A549 (cell line): ENCODE results near the gene NQO2. TPM values are rescaled to one million over a fixed set of nuclear protein-coding genes. Genes with fewer than 3 reads are reported as not detected.
"Not testable (repeated sequence)": the region's sequence is repeated elsewhere in the genome, so short reads cannot be mapped to it uniquely, and the experiment has no call there.

ENCODE experiments used
- ATAC-seq, 2 experiments: fragments of 200-7000 bp in 1 of 2; fragments of >200 bp in 1 of 2; cut with Nextera tagmentation in 1 of 2; cut with Tn5 transposase in 1 of 2; 3 replicates each; pipeline versions ENCODE4 v1.8.0 to v1.9.1; 2018 to 2020; ENCODE audit warnings: mild to moderate bottlenecking in 1 of 2, moderate library complexity in 1 of 2
- CTCF ChIA-PET: fragments of 300-600 bp; sonication (Branson Sonifier 250); formaldehyde crosslinking; extraction: SDS; loops from one replicate; lab custom pipeline; 2021; ENCODE audit warnings: antibody characterized with exemption, inconsistent platforms; lab: Yijun Ruan, JAX
- POLR2A ChIA-PET: fragments of 350-600 bp; formaldehyde crosslinking; extraction: SDS; loops from one replicate; lab custom pipeline; 2021; ENCODE audit warnings: antibody characterized with exemption, inconsistent platforms; lab: Yijun Ruan, JAX
- DNase-seq, 2 experiments: peaks; one replicate each; pipeline versions ENCODE4 v3.0.0 to v3.0.0-alpha.2; 2011 to 2016; ENCODE audit warnings: low read depth in 1 of 2, low spot score in 1 of 2
- FAIRE-seq: peaks from 2 replicates; lab custom pipeline; 2011; peaks lifted over from hg19 to GRCh38; lab: Jason Lieb, UNC
- H3K27ac ChIP-seq, 2 experiments: fragments of >200 bp; sonication (Bioruptor Twin); formaldehyde crosslinking; 3 replicates each; pipeline ENCODE4 v1.5.1; 2016 to 2017
- H3K4me1 ChIP-seq: fragments of >200 bp; sonication (Bioruptor Twin); formaldehyde crosslinking; 3 replicates; pipeline ENCODE4 v1.6.1; 2016
- H3K4me2 ChIP-seq: fragments of >200 bp; sonication (Bioruptor Twin); formaldehyde crosslinking; 3 replicates; pipeline ENCODE4 v1.6.1; 2016
- H3K4me3 ChIP-seq: fragments of >200 bp; sonication (Bioruptor Twin); formaldehyde crosslinking; 3 replicates; pipeline ENCODE4 v1.5.1; 2016
- H3K9me3 ChIP-seq: fragments of >200 bp; sonication (Bioruptor Twin); formaldehyde crosslinking; 3 replicates; pipeline ENCODE4 v1.6.1; 2016
- BCL3 ChIP-seq: fragments of >200 bp; sonication (Bioruptor Twin); formaldehyde crosslinking; IDR thresholded peaks from 3 replicates; pipeline ENCODE4 v1.6.1; 2016
- CHD2 ChIP-seq: fragments of 150-350 bp; IDR thresholded peaks from 2 replicates; pipeline ENCODE4 v1.6.1; 2014; ENCODE audit warnings: low read length; ENCODE audit not compliant: partially characterized antibody
- CTCF ChIP-seq: fragments of >200 bp; sonication (Bioruptor Twin); formaldehyde crosslinking; IDR thresholded peaks from 3 replicates; pipeline ENCODE4 v1.5.1; 2016
- ELK1 ChIP-seq: fragments of 150-350 bp; IDR thresholded peaks from 2 replicates; pipeline ENCODE4 v1.6.1; 2014; ENCODE audit warnings: low read depth, mild to moderate bottlenecking, low read length
- EP300 ChIP-seq, 2 experiments: fragments of >200 bp; sonication (Bioruptor Twin); formaldehyde crosslinking; IDR thresholded peaks; 2 replicates in 1 of 2; 3 replicates in 1 of 2; pipeline ENCODE4 v1.6.1; 2016 to 2017
- FOSB ChIP-seq: fragments of 250-450 bp; sonication (Bioruptor Pico); IDR thresholded peaks from 2 replicates; pipeline ENCODE4 v1.5.0; 2020; ENCODE audit warnings: mild to moderate bottlenecking, moderate library complexity
- HES2 ChIP-seq: fragments of >200 bp; sonication (Bioruptor Twin); formaldehyde crosslinking; IDR thresholded peaks from 2 replicates; pipeline ENCODE4 v1.6.1; 2016
- HEYL ChIP-seq: fragments of 250-450 bp; sonication (Bioruptor Pico); IDR thresholded peaks from 2 replicates; pipeline ENCODE4 v1.8.0; 2021; ENCODE audit warnings: mild to moderate bottlenecking, moderate library complexity
- HMGXB4 ChIP-seq: fragments of 250-450 bp; sonication (Bioruptor Pico); IDR thresholded peaks from 2 replicates; pipeline ENCODE4 v1.5.0; 2021; ENCODE audit warnings: mild to moderate bottlenecking, moderate library complexity, borderline replicate concordance
- HOXA7 ChIP-seq: fragments of 250-450 bp; sonication (Bioruptor Pico); IDR thresholded peaks from 2 replicates; pipeline ENCODE4 v1.5.0; 2020; ENCODE audit warnings: mild to moderate bottlenecking, moderate library complexity
- HOXB5 ChIP-seq: fragments of 250-450 bp; sonication (Bioruptor Pico); IDR thresholded peaks from 2 replicates; pipeline ENCODE4 v1.5.0; 2020; ENCODE audit warnings: mild to moderate bottlenecking, moderate library complexity
- MAX ChIP-seq: IDR thresholded peaks from 2 replicates; pipeline ENCODE4 v1.6.1; 2012
- NR3C1 ChIP-seq: fragments of >200 bp; sonication (Bioruptor Twin); formaldehyde crosslinking; IDR thresholded peaks from 3 replicates; pipeline ENCODE4 v1.6.1; 2017
- POLR2A ChIP-seq: IDR thresholded peaks from 2 replicates; pipeline ENCODE4 v1.6.1; 2012; ENCODE audit warnings: mild to moderate bottlenecking, low read length
- RAD21 ChIP-seq, 2 experiments: fragments of >200 bp in 1 of 2; sonication (Bioruptor Twin) in 1 of 2; formaldehyde crosslinking in 1 of 2; IDR thresholded peaks in 1 of 2; conservative IDR thresholded peaks in 1 of 2; 2 replicates in 1 of 2; 3 replicates in 1 of 2; pipeline ENCODE4 v1.6.1; 2012 to 2018; ENCODE audit warnings: inconsistent platforms in 1 of 2
- ZFP36 ChIP-seq: fragments of 450-650 bp; IDR thresholded peaks from 2 replicates; pipeline ENCODE4 v1.6.1; 2014; ENCODE audit warnings: borderline replicate concordance; ENCODE audit not compliant: partially characterized antibody
- WGBS: methylation state at CpG from one replicate; pipeline ENCODE4 v1.1.6; 2017; ENCODE audit errors: missing lambda C conversion rate; 5-methylcytosine and 5-hydroxymethylcytosine counted together
- polyA plus RNA-seq, 4 experiments: library from polyadenylated mRNA; depleted of rRNA in 3 of 4; stranded (reverse); fragments of >200 nt; fragmentation: RNase III in 1 of 4; extraction: RNeasy Plus Mini Kit Qiagen cat#74134 plus additional on column Dnase treatment in 1 of 4; gene quantifications; 2 replicates in 3 of 4; 3 replicates in 1 of 4; pipeline ENCODE4 v1.2.3, GENCODE V29; 2011 to 2017

The NQO2 gene
- polyA plus RNA-seq, 2 of the 4 experiments (the other 2 are of a cell fraction), result 67.2 to 86.5 TPM

GRCh38 chr6:3019749-3020320, 20.1 kb downstream of the NQO2 start:
- no peak overlapping the region for H3K4me3 ChIP-seq
- H3K27ac ChIP-seq, result no peak overlapping the region
- no peak for DNase-seq
- ATAC-seq, result no peak
- no peaks in the 10 kb centered on the region for H3K9me3 ChIP-seq
- CTCF ChIA-PET, result interaction anchor here (0.6 kb wide), 1 partner anchor 42 kb away, joined by 3 read pairs; no protein-coding TSS in a partner anchor
- POLR2A ChIA-PET, result no interaction called here
- peaks cover 16% of the 10 kb centered on the region for H3K4me1 ChIP-seq
- WGBS, result 93% methylated on average over 6 of the region's 6 CpGs
- TF ChIP-seq HEYL (CRISPR knock-in tag), result no peak
- no peak for TF ChIP-seq HOXA7
- TF ChIP-seq ELK1, result no peak
- no peak for TF ChIP-seq HMGXB4
- no peak for TF ChIP-seq RAD21 (conservative IDR thresholded peaks at IDR 0.05 in 1 of 2, IDR thresholded peaks at IDR 0.05 in 1 of 2)
- TF ChIP-seq MAX, result no peak
- no peak for TF ChIP-seq POLR2A
- no peak for TF ChIP-seq NR3C1
- no peak for TF ChIP-seq HOXB5
- no peak for TF ChIP-seq BCL3
- no peak for TF ChIP-seq FOSB
- no peak for TF ChIP-seq EP300 (IDR thresholded peaks at IDR 0.05)
- TF ChIP-seq ZFP36, result no peak
- TF ChIP-seq HES2, result no peak
- TF ChIP-seq, all 56 proteins: peak for 0
- FAIRE-seq, result no peak
- no peak overlapping the region for H3K4me2 ChIP-seq

GRCh38 chr6:3020976-3021598, 21.4 kb downstream of the NQO2 start:
- H3K4me2 ChIP-seq, POLR2A ChIA-PET, H3K9me3 ChIP-seq, H3K27ac ChIP-seq, FAIRE-seq, H3K4me3 ChIP-seq, CTCF ChIA-PET, DNase-seq, ATAC-seq: not testable (repeated sequence)
- WGBS, result 97% methylated on average over 2 of the region's 2 CpGs
- H3K4me1 ChIP-seq, result peaks cover 18% of the 10 kb centered on the region

GRCh38 chr6:3022765-3023662, 23.3 kb downstream of the NQO2 start:
- 49% methylated on average over 23 of the region's 26 CpGs for WGBS
- ChIA-PET CTCF (interaction anchor here (1.2 to 1.5 kb wide), 2 partner anchors 16 to 21 kb away, joined by 3 to 4 read pairs; no protein-coding TSS in a partner anchor), POLR2A (interaction anchor here (0.7 to 1.5 kb wide), 7 partner anchors 18 to 41 kb away, joined by 3 to 6 read pairs (median 4); no protein-coding TSS in a partner anchor)
- peak in 1 of 2 experiments; percentile 16 for DNase-seq
- Histone ChIP-seq H3K4me3 (peak overlapping the region; percentile 53), H3K4me2 (peak overlapping the region; percentile 76), H3K9me3 (no peaks in the 10 kb centered on the region), H3K4me1 (peaks cover 18% of the 10 kb centered on the region), H3K27ac (peak overlapping the region; percentile 94 to 98)
- ATAC-seq, result peak; percentile 42 to 55; a peak in 5 of 6 replicates
- no peak for FAIRE-seq
- TF ChIP-seq CHD2 (no peak), MAX (peak; percentile 13; the same call in 1 of the 2 replicates), CTCF (no peak)
